Keratinocyte (primary cell): ENCODE data around the gene FBP1. TPM values are rescaled to one million over a fixed set of nuclear protein-coding genes. Genes with fewer than 3 reads are reported as not detected.

ENCODE experiments used
- DNase-seq: peaks from one replicate; pipeline ENCODE4 v3.0.0-alpha.2; 2011; ENCODE audit warnings: low read depth, missing footprints, low spot score
- FAIRE-seq: peaks from 2 replicates; lab custom pipeline; 2011; peaks lifted over from hg19 to GRCh38; lab: Jason Lieb, UNC
- H2AFZ ChIP-seq: 2 replicates; pipeline ENCODE4 v1.6.0; 2012; ENCODE audit warnings: low read length, control low read depth, inconsistent platforms; ENCODE audit not compliant: control insufficient read depth
- H3K27ac ChIP-seq: 2 replicates; pipeline ENCODE4 v1.5.1; 2011; ENCODE audit warnings: low read length; ENCODE audit not compliant: control insufficient read depth, insufficient read depth
- H3K27me3 ChIP-seq: 3 replicates; pipeline ENCODE4 v1.6.0; 2011; ENCODE audit warnings: low read length; ENCODE audit not compliant: control insufficient read depth, insufficient read depth; ENCODE audit errors: extremely low read depth
- H3K36me3 ChIP-seq, 2 experiments: 2 replicates in 1 of 2; 3 replicates in 1 of 2; pipeline ENCODE4 v1.5.1; 2011; ENCODE audit warnings: low read length in 2 of 2, mild to moderate bottlenecking in 1 of 2; ENCODE audit not compliant: control insufficient read depth in 2 of 2, insufficient read depth in 2 of 2; ENCODE audit errors: extremely low read depth in 1 of 2
- H3K4me1 ChIP-seq: 3 replicates; pipeline ENCODE4 v1.5.1; 2011; ENCODE audit warnings: low read length; ENCODE audit not compliant: control insufficient read depth, insufficient read depth; ENCODE audit errors: extremely low read depth
- H3K4me2 ChIP-seq: 3 replicates; pipeline ENCODE4 v1.6.0; 2011; ENCODE audit warnings: low read depth, low read length; ENCODE audit not compliant: control insufficient read depth, insufficient read depth; ENCODE audit errors: extremely low read depth
- H3K4me3 ChIP-seq, 3 experiments: fragments of 200-600 bp in 1 of 3; sonication (generic) in 1 of 3; 2 replicates in 2 of 3; 3 replicates in 1 of 3; pipeline ENCODE4 v1.5.1; 2011 to 2016; ENCODE audit warnings: low read length in 3 of 3, mild to moderate bottlenecking in 3 of 3, control low read depth in 2 of 3, inconsistent platforms in 1 of 3, low read depth in 1 of 3, mixed read lengths in 1 of 3, mixed run types in 1 of 3, moderate library complexity in 1 of 3; ENCODE audit not compliant: control insufficient read depth in 2 of 3, insufficient read depth in 2 of 3; ENCODE audit errors: extremely low read depth in 1 of 3
- H3K79me2 ChIP-seq: 2 replicates; pipeline ENCODE4 v1.6.0; 2012; ENCODE audit warnings: low read length; ENCODE audit not compliant: control insufficient read depth, insufficient read depth
- H3K9ac ChIP-seq: 3 replicates; pipeline ENCODE4 v1.6.0; 2011; ENCODE audit warnings: low read length; ENCODE audit not compliant: control insufficient read depth, insufficient read depth; ENCODE audit errors: extremely low read depth
- H3K9me1 ChIP-seq: 3 replicates; pipeline ENCODE4 v1.6.0; 2011; ENCODE audit warnings: low read length; ENCODE audit not compliant: control insufficient read depth, insufficient read depth; ENCODE audit errors: extremely low read depth
- H3K9me3 ChIP-seq: 2 replicates; pipeline ENCODE4 v1.5.1; 2012; ENCODE audit warnings: low read depth, low read length; ENCODE audit not compliant: control insufficient read depth
- H4K20me1 ChIP-seq: 3 replicates; pipeline ENCODE4 v1.6.0; 2011; ENCODE audit warnings: low read length; ENCODE audit not compliant: control insufficient read depth, insufficient read depth; ENCODE audit errors: extremely low read depth
- CTCF ChIP-seq, 3 experiments: IDR thresholded peaks in 1 of 3; conservative IDR thresholded peaks in 1 of 3; optimal IDR thresholded peaks in 1 of 3; 2 replicates in 2 of 3; 3 replicates in 1 of 3; pipeline versions ENCODE3 to v1.5.1; 2011; ENCODE audit warnings: low read length in 3 of 3, mild to moderate bottlenecking in 3 of 3, moderate library complexity in 2 of 3, control low read depth in 1 of 3, inconsistent platforms in 1 of 3; ENCODE audit not compliant: insufficient read depth in 2 of 3; ENCODE audit errors: extremely low read depth in 1 of 3
- EZH2 ChIP-seq: IDR thresholded peaks from one replicate; pipeline ENCODE4 v1.6.1; 2012; ENCODE audit warnings: inconsistent platforms, mild to moderate bottlenecking, low read length, moderate library complexity
- dilution Hi-C: fragments of 300-500 bp; cut with MboI; formaldehyde crosslinking; loops from one replicate; pipeline ENCODE4 v1.7.0; 2020; ENCODE audit warnings: low sequenced_read_pairs; ENCODE audit not compliant: extremely low pct_ligation_motif_present
- polyA plus RNA-seq, 5 experiments: library from polyadenylated mRNA; depleted of rRNA in 3 of 5; stranded (reverse) in 3 of 5; stranded (forward) in 1 of 5; unstranded in 1 of 5; fragments of >200 nt; gene quantifications; 1 replicate in 1 of 5; 2 replicates in 3 of 5; 3 replicates in 1 of 5; pipeline versions ENCODE4 v1.2.1 to v1.2.3, GENCODE V29; 2011 to 2012; ENCODE audit warnings: missing spikeins in 2 of 5, low read depth in 1 of 5, low replicate concordance in 1 of 5

The FBP1 gene
- polyA plus RNA-seq, 1 donor (not counting 4 experiments of a cell fraction or from before 2014, with no cell fraction given), result 0.16 TPM

GRCh38 chr9:94672811-94673487, 33.6 kb upstream of the FBP1 start:
- dilution Hi-C loops, result no loop called here
- H3K4me3 ChIP-seq, result no peak overlapping the region
- H3K9ac ChIP-seq, result no peak overlapping the region
- H3K27me3 ChIP-seq, result no peaks in the 10 kb centered on the region
- no peak for TF ChIP-seq CTCF (optimal IDR thresholded peaks at IDR 0.05 in 1 of 3, IDR thresholded peaks at IDR 0.05 in 1 of 3, conservative IDR thresholded peaks at IDR 0.05 in 1 of 3; ENCODE audit: extremely low read depth in 1 of 3, insufficient read depth in 2 of 3, low read length in 3 of 3)
- no peak for TF ChIP-seq EZH2
- no peaks in the 10 kb centered on the region for H4K20me1 ChIP-seq
- H3K36me3 ChIP-seq, result no peaks in the 10 kb centered on the region
- peak overlapping the region; percentile 93 for H2AFZ ChIP-seq
- H3K27ac ChIP-seq, result peak overlapping the region; percentile 75
- H3K4me2 ChIP-seq, result peak overlapping the region; percentile 73
- peaks cover 37% of the 10 kb centered on the region for H3K4me1 ChIP-seq
- FAIRE-seq (no peak), DNase-seq (peak; percentile 19)
- no peaks in the 10 kb centered on the region for H3K79me2 ChIP-seq
- no peaks in the 10 kb centered on the region for H3K9me1 ChIP-seq
- no peaks in the 10 kb centered on the region for H3K9me3 ChIP-seq

GRCh38 chr9:94668928-94669729, 29.8 kb upstream of the FBP1 start:
- peak overlapping the region; percentile 80 for H2AFZ ChIP-seq
- dilution Hi-C loops, result no loop called here
- H3K36me3 ChIP-seq, result no peaks in the 10 kb centered on the region
- peak overlapping the region; percentile 2 to 57 (median 50) for H3K4me3 ChIP-seq
- H3K4me2 ChIP-seq, result peak overlapping the region; percentile 85
- no peaks in the 10 kb centered on the region for H3K9me3 ChIP-seq
- H3K27ac ChIP-seq, result peak overlapping the region; percentile 42
- H3K9me1 ChIP-seq, result no peaks in the 10 kb centered on the region
- no peaks in the 10 kb centered on the region for H4K20me1 ChIP-seq
- H3K79me2 ChIP-seq, result no peaks in the 10 kb centered on the region
- TF ChIP-seq CTCF (optimal IDR thresholded peaks at IDR 0.05 in 1 of 3, IDR thresholded peaks at IDR 0.05 in 1 of 3, conservative IDR thresholded peaks at IDR 0.05 in 1 of 3; ENCODE audit: extremely low read depth in 1 of 3, insufficient read depth in 2 of 3, low read length in 3 of 3), result peak; percentile 88 to 93 (median 93)
- TF ChIP-seq EZH2, result no peak
- FAIRE-seq, result peak; percentile 85
- H3K9ac ChIP-seq, result peak overlapping the region; percentile 38
- H3K27me3 ChIP-seq, result no peaks in the 10 kb centered on the region
- H3K4me1 ChIP-seq, result peaks cover 23% of the 10 kb centered on the region
- DNase-seq, result no peak
